ENCODE measurements around the gene SGCD.

The SGCD gene

DNA sequence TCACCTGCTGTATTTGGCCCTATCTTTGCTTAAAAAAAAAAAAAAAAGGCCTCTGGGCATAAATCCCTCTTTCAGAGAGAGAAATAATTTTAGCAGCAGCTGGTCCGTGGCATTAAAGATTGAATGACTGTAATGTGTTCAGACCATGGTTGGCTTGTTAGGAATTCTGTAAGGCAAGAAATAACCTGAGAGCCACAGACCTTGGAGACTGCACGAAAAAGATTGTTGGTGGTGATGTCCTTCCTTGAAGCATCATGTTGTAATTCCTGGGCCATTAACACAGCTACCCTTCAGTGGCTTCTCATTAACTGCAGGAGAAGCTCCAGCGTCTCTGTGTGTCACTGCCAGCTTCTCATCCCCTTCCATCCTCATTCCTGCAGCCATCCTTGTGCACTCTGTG is 79.0 kb downstream of the SGCD start:
- DNase-seq, result no peak

DNA sequence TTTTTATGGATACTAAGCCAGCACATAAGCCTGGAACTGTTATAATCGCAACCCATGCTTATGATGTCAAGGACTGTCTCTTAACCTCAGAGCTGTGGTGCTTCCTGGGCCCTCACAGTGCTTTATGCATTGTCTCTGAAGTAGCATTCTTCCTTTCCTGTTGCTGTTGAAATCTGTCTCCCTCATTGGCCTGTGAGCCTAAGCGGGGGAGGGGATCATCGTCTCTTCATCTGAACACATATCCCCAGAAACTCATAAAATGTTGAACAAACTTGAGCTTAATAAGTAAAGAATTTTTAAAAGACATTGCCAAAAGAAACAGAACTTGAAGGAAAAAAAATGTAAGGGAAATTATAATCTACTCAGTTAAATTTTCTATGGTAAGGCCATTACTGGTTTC is 80.3 kb downstream of the SGCD start:
- no peak for DNase-seq

DNA sequence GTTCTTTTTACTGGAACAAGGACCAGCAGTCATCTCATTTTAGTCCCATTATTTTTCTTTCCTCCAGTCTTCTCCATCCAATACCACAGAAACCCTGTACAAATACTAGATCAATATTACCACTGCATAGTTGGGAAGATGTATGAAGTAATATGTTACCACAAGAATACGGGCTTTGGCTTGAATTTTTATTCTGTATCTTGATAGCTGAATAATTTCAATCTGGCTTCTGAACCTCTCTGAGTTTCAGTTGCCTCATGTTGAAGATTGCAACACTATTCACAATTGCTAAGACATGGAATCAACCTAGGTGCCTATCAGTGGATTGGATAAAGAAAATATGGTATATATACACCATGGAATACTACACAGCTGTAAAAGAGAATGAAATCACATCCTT is 82.9 kb downstream of the SGCD start:
- DNase-seq, result no peak

DNA sequence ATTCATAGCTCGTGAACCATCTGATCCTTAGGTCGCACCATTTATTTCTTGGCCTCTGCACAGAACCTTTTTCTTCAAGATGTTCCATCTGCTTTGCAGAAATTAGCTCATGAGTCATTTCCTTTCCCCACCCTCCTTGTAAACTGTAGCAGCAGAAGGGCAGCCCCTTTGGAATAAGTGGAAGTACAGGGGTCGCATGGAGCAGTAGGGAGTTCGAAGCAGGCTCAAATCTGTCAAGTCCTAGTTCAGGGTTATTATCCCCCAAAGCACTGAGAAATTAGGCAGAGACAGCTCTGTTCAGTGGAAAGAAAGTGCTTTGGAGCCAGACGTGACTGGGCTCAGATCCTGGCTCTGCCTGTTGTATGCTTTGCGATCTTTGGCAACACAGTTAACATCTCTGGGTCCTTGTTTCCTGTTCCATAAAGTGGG is 84.2 kb downstream of the SGCD start:
- DNase-seq, result no peak

DNA sequence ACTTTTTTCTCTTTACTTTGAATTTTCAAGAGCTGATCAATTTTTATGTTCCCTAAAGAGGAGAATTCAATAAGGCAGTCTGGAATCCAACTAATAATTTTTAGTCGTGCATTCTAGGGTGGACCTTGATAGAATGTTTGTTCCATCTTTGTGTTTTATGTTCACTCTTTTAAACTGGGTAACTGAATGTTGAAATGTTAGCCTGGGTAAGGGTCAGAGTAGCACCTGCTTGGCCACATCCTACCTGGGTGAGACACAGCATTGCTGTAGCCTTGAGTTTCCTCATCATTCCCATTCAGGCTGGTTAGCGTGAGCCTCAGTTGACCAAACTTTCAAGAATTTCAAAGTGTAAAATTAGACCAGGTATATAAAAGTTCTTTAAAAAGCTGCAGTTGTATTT is 85.0 kb downstream of the SGCD start:
- DNase-seq, result no peak

DNA sequence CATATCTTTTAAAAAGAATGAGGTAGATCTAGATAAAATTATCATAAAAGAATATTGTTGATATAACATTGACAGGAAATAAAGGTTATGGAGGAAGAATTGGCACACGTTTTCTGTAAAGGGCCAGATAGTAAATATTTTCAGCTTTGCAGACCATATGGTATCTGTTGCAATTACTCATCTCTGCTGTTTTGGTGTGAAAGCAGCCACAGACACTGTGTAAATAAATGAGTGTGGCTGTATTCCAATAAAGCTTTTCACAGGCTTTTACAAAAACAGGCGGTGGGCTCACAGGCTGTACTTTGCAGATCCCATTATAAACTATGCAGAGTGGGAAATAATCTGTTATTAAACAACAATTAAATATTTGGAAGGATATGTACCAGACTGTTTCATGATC is 87.4 kb downstream of the SGCD start:
- DNase-seq, result no peak

DNA sequence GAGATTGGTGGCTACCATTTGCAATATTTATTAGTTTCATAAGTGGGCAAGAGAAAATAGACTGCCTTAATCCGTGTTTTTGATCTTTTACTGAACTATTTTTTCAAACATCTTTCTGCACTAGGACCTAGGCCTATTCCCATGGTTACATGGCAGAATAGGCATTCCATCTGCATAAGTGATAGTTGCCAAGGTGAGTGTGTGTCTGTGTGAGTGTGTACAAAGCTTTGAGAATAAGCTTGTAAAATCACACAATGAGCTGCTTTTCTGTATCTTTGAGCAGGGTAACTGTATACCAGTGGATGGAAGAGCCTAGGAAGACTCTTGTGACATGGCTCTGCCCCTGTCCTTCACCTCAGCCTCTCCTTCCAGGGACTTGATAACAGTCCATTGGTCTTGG is 92.7 kb downstream of the SGCD start:
- no peak for DNase-seq

DNA sequence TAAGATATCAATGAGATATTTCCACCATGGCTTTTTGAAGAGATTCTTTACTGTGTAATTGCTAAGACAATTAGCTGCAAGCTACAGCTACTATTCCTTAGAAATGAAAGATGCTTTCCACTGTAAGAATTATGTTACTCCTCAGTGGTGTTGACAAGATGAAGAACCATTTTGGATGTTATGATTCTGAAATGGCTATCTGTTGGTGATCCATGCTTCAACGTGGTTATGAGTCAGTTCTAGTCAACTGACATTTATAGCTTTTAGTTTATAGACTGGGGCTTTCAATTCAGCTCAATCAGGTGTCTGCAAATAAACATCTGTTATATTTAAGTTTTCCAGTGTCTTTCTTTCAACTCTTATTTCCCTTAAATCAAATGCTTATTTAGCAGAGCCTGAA is 93.7 kb downstream of the SGCD start:
- no peak for DNase-seq

DNA sequence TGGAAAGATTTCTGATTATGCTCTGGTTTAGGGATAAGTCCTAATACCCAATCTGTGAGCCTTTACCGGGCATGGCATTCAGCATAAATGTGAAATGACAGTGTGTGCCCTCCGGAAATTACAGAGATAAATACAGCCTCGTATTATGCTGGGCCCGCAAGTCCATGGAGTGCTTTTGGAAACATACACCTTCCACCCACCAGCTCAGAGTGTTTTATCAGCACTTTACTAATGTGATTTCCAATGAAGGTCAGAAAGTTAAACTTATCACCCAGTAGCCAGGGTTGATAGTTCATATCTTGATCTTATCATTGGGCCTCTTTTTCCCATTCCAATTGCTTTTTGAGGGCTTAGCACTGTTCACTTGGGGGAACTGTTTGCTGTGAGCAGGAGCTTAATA is 94.8 kb downstream of the SGCD start:
- no peak for DNase-seq

DNA sequence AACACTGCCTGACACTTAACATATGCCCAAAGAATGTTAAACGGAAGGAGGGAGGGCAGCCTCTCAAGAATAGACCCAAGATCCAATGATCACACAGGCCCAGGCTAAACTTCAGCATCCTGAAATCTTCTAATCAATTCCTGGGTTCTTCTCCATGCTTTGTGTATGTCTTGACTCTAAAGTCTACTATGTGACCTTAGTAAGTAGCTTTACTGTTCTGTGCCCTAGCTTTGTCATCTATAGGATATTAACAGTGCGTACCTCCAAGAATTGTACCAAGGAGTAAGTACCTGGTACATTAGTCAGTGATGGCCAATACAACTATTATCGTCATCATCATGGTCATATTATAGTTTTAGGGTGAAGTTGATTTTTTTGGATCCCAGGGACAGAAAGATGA is 96.6 kb downstream of the SGCD start:
- DNase-seq, result no peak

DNA sequence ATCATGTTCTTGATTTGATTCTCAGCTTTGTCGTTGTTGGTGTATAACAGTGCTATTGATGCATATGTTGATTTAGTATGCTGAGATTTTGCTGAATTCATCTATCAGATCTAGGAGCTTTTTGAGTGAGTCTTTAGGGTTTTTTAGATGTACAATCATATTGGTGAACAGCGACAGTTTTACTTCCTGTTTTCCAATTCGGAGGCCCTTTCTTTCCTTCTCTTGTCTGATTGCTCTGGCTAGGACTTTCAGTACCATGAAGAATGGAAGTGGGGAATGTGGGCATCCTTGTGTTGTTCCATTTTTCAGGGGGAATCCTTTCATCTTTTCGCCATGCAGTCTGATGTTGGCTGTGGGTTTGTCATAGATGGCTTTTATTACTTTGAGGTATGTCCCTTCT is 100.4 kb downstream of the SGCD start:
- DNase-seq, result no peak

DNA sequence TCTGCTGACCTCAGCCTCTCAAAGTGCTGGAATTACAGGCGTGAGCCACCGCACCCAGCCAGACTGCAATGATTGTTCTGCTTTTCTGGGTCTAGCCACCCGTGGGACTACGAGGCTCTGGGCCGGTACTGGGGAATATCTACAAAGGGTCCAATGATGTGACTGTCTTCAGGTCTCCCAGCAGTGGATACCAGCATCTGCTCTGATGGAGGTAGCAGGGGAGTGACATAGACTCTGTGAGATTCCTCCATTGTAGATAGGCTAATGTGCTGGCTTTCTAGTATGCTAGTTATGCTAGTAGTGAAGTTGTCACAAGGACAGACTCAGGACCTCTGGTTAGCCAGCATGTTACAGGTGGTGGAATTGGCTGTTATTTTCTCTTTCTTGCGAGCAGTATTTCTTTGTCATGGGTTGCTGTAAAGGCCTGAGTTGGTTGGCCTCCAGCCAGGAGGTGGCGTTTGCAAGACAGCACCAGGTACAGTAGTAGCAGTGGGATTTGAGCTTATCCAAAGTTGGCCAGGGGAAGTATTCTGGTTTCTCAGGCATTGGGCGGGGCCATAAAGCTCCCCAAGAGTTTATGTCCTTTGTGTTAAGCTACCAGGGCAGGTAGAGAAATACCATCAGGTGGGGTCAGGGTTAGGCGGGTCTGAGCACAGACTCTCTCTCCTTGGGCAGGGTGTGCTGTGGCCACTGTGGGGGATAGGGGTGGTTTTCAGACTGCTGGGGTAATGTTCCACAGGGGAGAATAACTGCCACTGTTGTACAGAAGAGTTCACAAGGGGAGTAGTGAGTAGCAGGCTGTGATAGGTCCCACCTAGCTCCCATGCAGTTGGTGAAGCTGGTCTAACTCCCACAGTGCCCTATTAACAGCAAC is 105.2 kb downstream of the SGCD start:
- no peak for DNase-seq

DNA sequence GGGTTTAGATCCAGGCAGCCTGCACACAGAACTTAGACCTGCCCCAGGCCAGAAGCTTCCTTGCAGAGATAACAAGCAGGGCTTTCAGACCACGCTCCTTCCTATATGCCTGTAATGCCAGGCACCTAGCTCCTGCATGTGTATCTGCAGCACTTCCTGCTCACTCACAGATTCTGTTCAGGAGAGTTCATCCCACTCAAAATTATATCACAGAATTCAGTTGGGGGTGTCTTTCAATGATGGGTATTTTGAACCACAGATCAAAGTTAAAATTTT is 105.8 kb downstream of the SGCD start:
- DNase-seq, result no peak

DNA sequence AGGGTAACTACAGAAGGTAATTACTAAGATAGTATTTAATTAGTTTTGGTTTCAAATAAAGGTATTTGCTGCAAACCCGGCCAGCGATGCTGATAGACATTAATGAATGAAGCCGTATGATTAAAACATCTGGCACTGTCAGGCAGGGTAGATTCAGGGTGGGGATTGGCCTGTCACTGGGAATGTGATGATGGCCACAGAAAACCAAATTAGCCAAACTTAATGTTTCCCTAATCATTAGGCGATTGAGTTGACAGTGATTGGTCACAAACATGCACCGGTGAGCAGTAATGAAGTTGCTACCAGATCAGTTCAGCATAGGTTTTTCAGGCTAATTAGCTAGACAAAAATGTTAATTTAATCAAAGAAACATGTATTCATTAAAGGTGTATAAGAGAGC is 107.5 kb downstream of the SGCD start:
- DNase-seq, result no peak

DNA sequence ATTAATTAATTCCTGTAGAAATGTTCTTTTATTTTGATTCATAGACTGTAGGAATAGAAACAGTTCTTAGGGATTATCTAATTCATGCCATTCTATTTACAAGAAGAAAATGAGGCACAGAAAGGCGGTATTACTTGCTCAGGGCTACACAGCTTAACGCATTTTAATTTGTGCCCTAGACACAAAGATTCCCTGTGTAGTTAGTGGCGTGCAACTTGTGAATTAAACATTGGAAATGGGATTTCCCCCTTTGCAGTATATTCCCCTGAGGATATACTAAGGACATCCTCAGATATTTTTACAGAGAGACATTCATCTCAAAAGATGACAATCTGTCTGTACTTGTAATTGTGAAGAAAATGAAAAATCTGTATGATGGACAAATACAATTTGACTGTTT is 108.1 kb downstream of the SGCD start:
- no peak for DNase-seq

DNA sequence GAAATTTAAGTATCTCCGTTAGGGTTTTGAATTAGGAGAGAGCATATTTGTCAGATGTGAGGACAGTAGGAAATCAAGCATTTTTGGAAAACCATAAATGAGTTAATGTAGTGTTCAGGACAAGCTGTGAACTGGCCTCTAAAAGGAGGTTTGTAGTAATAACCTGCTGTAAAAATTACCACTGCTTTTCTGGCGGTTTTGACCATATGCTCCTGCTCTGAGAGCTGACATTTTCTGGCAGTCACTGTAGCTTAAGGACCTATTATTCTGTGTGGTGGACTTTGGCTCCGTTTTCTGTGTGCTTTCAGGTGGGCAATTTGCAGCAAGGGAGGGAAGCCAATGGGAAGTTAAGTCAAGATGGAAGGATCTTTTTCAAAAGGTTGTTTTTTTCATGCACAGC is 111.1 kb downstream of the SGCD start:
- DNase-seq, result no peak

DNA sequence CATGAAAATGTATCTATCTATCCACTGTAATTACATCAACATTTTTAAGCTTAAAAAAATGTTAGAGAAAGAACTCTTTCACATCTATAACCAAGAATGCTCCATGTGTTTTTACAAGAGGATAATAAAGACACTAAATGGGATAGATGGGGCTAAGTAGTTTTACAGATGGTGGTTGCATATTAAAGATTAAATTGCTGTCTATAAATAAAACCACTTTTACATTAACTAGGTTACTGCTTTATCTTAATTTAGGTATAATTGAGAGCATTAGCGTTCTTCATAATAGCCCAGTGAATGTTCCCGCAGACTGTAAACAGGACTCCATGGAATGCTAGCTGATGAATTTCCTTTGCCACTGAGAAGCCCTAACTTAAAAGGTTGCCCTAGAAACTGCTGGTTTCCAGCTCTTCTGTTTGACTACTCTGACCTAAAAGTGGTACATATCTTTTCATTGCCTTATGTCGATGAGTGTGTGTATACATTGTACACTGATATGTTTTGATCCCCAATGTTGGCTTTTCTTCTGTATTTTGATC is 117.9 kb downstream of the SGCD start:
- DNase-seq, result no peak

DNA sequence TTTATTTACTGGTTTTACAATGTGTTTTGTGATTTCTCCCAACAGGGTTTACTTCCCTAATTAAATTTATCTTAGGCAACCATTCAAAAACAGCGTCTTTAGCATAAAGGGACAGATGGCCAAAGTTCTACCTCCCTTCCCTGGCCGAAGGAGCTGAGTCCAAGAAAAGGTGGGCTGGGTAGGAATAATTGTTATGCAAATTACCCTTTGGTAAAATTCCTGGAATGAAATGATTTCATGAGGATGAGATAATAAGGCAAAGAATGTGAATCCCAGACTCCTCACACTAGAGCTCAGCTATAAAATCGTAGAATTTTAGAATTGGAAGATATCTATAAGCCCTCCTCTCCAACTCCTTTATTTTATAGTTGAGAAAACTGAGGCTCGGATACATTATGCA is 119.6 kb downstream of the SGCD start:
- DNase-seq, result no peak

DNA sequence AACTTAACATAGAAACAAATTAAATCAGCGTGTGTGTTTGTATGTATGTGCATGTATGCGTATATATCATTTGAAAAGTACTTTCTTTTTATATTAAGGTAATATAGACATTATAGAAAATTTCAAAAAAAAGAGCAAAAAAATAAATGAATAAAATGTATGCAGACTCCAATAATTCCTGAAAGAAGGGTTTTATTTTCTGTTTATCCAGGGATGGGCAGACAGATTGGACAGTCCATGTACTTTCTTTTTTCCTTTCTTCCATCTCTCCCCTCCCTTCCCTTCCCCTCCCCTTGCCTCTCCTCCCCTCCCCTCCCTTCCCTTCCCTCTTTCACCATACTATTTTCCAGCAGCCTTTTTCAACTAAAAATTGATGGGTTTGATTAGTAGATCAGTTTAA is 123.8 kb downstream of the SGCD start:
- DNase-seq, result no peak

DNA sequence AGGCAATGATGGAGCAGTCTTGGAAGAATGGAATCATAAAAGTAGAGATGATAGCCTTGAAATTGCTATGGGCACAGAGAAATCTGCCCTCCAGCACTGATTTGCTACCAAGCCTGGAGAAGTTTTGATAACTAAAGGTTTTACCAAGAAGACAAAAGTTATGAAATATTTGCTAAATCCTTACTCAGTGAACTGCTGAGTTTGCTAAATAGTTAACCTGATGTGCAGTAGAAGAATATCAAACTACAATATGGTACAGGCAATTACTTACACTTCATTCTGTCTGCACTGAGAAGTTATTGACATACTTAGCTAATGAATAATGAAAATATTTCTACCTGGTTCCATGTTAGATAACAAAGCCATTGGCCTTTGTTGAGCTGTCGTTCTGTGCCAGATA is 124.5 kb downstream of the SGCD start:
- DNase-seq, result no peak

DNA sequence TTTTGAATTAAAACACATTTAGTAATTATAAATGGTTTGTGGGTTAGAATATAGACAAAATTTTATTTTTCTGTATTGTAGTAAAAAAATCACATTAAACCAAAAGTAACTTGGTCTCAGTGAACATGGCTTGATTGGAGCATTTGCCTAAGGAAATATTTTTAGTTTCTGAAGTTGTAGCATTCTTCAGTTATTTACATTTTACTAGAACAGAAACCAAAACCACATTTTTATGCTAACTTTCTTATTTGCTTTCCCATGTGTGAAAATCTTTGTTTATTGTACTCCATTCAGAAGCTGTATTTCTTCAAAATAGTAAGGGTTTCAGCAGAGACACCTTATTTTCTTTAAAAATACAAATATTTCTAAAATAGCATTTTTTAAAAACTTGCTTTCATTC is 129.9 kb downstream of the SGCD start:
- DNase-seq, result no peak

DNA sequence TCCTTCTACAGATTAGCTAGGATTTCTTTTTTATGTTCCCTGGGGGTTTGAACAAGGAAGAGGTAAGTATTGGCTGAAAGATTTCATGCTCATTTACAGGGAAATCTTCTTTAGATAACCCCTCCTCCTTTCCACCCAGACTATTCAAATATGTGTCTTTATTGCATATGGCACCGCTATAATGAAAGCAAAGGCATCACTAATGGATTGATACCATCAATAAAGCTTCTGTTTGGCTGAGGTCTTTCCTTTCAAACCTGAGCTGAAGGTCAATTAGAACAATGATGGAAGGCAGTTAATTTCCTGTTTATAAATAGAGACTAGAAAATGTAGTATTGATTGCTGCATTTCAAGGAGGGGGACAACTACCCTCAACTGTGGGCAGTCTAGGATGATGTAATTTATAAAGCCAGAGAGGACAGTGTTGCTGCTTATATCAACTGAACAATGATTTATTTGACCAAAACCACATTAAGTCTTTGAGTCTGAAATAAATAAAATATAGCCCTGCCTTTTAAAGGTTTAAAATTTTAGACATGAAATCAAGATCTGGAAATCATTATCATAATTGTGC is 132.9 kb downstream of the SGCD start:
- no peak for DNase-seq

DNA sequence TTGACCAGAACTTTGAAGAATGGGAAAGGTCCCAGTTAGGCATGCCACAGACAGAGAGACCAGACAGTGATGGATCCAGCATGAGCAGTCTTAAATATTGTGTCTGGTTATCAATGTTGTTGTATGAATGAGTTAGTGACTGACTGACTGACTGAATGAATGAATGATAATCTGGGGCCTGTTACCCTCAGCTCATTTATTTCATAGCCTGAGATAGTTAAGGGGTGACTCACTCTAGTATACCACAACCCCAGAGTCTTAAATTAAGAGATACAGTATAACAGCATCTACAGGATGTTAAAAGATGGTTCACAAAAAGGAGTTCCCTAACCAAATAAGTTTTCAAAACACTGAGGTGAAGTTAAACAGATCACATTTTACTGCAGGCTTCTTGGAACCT is 133.5 kb downstream of the SGCD start:
- DNase-seq, result no peak

DNA sequence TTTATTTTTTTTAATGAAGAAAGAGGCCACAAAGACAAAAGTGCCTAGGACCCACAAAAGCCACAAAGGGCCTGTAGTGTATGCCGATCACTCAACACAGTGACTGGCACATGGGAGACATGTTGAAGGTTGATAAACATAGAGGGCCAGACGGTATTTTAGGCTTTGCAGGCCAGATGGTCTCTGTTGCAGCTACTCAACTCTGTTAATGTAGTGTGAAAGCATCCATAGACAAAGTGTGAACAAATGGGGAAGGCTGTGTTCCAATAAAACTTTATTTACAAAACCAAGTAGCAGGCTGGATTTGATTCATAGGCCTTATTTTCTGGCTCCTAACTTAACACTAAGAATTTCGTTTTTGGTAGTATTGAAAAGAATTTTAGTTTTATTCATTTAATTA is 139.9 kb downstream of the SGCD start:
- no peak for DNase-seq

DNA sequence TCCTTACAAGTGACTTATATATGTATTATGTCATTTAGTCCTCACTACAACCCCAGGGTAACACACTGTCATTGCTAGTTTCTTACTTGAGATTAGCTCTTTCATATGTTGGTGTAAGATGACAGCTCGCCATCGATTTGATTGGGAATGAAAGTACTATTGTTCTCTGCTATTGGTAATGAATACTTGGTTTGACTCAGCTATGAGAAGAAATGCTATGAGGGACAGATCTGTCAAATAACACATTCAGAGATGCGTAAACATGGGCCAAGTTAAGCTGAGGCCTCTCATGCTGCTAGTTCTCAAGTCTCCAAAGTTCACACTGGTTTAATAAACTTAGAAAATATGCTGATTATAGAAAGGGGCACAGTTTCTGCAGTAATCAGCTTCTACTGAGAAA is 142.7 kb downstream of the SGCD start:
- no peak for DNase-seq

All from stimulated activated CD4-positive, alpha-beta T cell treated with anti-CD3 and anti-CD28 coated beads, Interleukin-1b, Interleukin-23, amount 100 ng/mL, for 48 hours (primary cell).